IPS-15b (cell line): ENCODE results near the gene RNASEH1.
"Not testable (repeated sequence)": the region's sequence is repeated elsewhere in the genome, so short reads cannot be mapped to it uniquely, and the experiment has no call there.

Experiments
- H3K27me3 ChIP-seq: one replicate; pipeline ENCODE4 v1.6.1; 2013; ENCODE audit warnings: low read length; ENCODE audit not compliant: control insufficient read depth, insufficient read depth
- H3K36me3 ChIP-seq: one replicate; pipeline ENCODE4 v1.6.1; 2013; ENCODE audit warnings: low read length; ENCODE audit not compliant: control insufficient read depth, insufficient read depth
- H3K4me1 ChIP-seq: one replicate; pipeline ENCODE4 v1.6.1; 2013; ENCODE audit warnings: mild to moderate bottlenecking, low read length; ENCODE audit not compliant: control insufficient read depth, insufficient read depth
- H3K4me3 ChIP-seq: one replicate; pipeline ENCODE4 v1.5.1; 2013; ENCODE audit warnings: low read depth, low read length
- H3K9ac ChIP-seq: one replicate; pipeline ENCODE4 v1.6.1; 2013; ENCODE audit warnings: low read depth, mild to moderate bottlenecking, low read length
- H3K9me3 ChIP-seq: one replicate; pipeline ENCODE4 v1.6.1; 2013; ENCODE audit warnings: mild to moderate bottlenecking, low read length; ENCODE audit not compliant: control insufficient read depth, insufficient read depth

Gene RNASEH1

GRCh38 chr2:3503483-3503882 lies 54.6 kb downstream of the RNASEH1 start:
- no peaks in the 10 kb centered on the region for H3K4me1 ChIP-seq
- H3K36me3 ChIP-seq: peaks cover 5% of the 10 kb centered on the region
- H3K9me3 ChIP-seq: no peaks in the 10 kb centered on the region
- H3K4me3 ChIP-seq: no peak overlapping the region
- no peak overlapping the region for H3K9ac ChIP-seq
- no peaks in the 10 kb centered on the region for H3K27me3 ChIP-seq

GRCh38 chr2:3503046-3503445 lies 55.1 kb downstream of the RNASEH1 start:
- Histone ChIP-seq H3K9ac (no peak overlapping the region), H3K4me3 (no peak overlapping the region), H3K27me3 (no peaks in the 10 kb centered on the region), H3K4me1 (no peaks in the 10 kb centered on the region), H3K9me3 (no peaks in the 10 kb centered on the region), H3K36me3 (peaks cover 5% of the 10 kb centered on the region)

GRCh38 chr2:3500326-3500899 lies 57.7 kb downstream of the RNASEH1 start:
- Histone ChIP-seq H3K9me3 (no peaks in the 10 kb centered on the region), H3K9ac (no peak overlapping the region), H3K4me3 (no peak overlapping the region), H3K4me1 (no peaks in the 10 kb centered on the region), H3K36me3 (peaks cover 5% of the 10 kb centered on the region), H3K27me3 (no peaks in the 10 kb centered on the region)

DNA sequence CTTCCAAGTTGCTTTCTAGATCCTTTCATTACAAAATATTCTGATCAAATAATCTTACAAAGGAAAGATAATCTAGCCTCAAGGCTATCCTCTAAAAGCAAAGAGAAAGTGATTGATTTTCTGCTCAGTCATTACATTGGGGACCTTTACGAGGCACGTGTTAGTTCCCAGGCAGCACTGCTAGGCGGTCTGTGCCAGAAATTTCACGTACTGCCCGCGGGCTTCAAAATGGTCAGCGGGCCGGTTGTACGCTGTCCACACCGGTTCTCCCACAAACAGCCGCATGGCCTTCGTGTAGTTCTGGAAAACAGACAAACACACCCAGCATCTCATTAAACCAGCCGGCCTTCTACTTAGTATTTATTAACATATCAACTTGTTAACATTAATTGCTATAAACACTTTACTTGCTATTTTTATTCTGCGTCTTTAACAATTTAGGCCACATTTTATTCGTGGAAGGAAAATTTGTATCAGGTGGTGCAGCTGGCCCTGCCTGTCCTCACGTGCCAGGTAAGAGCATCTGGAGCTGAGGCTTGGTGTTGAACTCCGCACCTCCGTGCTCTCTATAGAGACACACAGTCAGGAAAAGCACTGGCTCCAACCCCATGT lies 59.2 kb downstream of the RNASEH1 start:
- Histone ChIP-seq H3K27me3 (no peaks in the 10 kb centered on the region), H3K9me3 (no peaks in the 10 kb centered on the region), H3K9ac (no peak overlapping the region), H3K4me1 (no peaks in the 10 kb centered on the region), H3K36me3 (peaks cover 5% of the 10 kb centered on the region), H3K4me3 (no peak overlapping the region)

- not testable (repeated sequence) for H3K4me3 ChIP-seq, H3K9ac ChIP-seq, H3K4me1 ChIP-seq, H3K36me3 ChIP-seq, H3K9me3 ChIP-seq, H3K27me3 ChIP-seq
These were observed 61.4 kb downstream of the RNASEH1 start for GRCh38 chr2:3496708-3497080.
